ENCODE data around the gene TNRC18. TPM values are rescaled to one million over a fixed set of nuclear protein-coding genes. Genes with fewer than 3 reads are reported as not detected.
"Not testable (repeated sequence)": the region's sequence is repeated elsewhere in the genome, so short reads cannot be mapped to it uniquely, and the experiment has no call there.

TNRC18 gene
- total RNA-seq, 1 experiment from 2014 or later: 16.3 TPM

DNA sequence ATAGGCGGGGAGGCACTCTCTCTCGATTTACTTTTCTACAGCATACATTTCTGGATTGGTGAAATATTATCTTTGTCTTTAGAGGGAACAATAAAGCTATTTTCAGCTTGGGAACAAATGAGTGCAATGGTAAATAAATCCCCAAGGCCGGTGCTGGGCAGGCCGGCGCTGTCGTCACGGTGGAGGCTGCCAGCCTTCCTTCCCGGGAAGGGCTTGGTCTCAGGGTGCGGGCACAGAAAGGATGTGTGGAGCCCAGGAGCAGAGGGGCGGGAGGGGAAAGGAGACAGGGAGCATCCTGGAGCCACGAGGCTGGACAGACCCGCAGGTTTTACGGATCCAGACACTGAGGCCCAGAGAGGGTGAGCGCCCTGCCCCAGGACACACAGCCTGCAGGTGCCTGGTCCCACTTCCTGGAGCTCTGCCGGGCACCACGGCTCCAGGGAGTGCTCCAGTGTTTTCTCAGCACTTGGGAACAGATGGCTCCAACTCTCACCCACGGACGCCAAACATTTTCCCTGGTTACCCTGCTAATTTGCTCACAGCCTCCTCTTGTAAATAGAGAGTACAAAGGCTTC is 149.7 kb downstream of the TNRC18 start:
- DNase-seq (ENCODE audit: low spot score): not testable (repeated sequence)

DNA sequence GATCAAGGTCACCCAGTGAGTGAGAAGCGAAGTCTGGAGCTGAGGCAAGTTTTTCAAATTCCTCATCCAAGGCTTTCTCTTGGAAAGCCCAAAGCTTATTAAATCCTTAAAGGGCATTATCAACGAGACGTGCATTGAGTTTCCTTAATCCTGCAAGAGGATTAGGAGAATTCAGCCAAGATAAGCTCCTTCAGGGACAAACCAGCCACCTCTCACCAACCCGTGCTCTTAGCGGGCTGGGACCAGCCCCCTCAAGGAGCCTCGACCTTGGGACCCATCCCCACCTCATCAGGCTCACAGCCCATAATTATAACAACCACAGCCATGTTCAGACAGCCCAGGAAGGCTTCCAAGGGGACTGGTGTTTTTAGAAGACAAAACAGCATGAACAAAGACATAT is 152.8 kb downstream of the TNRC18 start:
- DNase-seq (ENCODE audit: low spot score): no peak

DNA sequence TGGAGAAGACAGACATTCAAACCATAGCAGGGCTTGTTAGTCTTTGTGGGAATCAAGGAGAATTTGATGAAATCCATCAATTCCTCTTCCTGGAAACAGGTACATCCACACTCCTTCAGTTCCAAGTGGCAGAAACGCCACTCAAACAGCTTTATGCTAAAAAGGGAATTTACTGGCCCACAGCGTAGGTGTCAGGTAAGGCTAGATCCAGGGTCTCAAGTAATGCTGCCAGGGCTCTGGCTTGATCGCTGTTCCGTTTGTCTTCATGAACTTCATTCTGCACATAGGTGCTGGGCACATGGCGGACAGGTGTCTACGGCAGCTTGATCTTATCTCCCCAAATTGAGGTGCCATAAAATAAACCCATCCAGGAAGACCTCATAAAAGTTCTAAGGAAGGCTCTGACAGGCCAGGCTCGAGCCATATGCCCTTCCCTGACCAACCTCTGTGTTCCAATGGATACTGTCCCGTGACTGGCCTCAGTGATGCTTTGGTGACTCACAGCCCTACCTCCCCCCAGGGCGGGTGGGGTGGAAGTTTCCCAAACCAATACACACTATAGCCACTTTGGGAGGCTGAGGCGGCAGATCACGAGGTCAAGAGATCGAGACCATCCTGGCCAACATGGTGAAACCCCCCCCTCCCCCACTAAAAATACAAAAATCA is 153.5 kb downstream of the TNRC18 start:
- not testable (repeated sequence) for DNase-seq (ENCODE audit: low spot score)

DNA sequence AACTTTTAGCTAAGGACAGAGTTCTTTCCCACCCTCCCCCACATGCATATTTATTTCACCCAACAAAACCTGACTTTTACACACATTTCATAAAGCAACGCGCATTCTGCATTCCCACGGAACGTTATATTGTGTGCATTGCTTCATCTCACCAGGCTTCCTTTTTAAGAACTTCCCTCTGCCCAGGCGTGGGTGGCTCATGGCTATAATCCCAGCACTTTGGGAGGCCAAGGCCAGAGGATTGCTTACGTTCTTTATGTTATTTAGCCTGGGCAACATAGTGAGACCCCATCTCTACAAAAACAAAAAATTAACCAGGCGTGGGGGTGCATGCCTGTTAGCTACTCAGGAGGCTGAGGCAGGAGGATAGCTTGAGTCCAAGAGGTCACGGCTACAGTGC is 155.8 kb downstream of the TNRC18 start:
- DNase-seq (ENCODE audit: low spot score): not testable (repeated sequence)

DNA sequence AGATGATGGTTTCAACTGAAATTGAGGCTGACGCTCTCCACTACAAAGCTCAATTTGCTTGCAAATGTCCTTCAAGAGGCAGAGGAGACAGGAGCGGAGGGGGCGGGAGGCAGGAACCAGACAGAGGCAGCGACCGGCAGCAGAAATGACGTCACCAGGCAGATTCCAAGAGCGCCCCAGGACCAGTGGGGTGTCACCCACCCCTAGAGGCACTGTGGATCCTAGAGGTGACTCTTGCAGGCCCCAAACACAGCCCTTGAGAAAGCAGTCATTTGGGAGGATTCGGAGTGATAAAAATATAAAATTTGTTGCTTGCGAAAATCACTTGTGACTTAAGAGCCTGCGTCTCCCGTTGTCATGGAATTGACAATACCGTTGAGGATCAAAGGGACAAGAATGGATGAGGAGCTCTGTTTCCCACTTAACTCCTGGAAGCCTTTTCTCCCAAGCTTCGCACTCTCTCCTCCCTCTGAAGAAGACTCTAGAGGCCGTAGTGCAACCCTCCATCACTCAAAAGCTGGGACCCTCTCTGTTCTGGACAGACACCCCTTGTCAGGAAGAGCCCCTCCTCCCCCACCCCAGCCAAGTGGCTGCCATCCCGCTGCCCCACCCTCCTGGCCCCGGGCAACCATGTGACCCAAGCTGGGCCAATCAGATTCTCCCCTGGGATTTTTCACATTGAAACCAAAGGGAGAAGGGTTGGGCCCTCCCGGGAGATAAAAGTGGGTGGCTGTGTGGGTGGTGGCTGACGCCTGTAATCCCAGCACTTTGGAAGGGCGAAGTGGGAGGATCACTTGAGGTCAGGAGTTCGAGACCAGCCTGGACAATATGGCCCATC is 157.2 kb downstream of the TNRC18 start:
- no peak for DNase-seq (ENCODE audit: low spot score)

DNA sequence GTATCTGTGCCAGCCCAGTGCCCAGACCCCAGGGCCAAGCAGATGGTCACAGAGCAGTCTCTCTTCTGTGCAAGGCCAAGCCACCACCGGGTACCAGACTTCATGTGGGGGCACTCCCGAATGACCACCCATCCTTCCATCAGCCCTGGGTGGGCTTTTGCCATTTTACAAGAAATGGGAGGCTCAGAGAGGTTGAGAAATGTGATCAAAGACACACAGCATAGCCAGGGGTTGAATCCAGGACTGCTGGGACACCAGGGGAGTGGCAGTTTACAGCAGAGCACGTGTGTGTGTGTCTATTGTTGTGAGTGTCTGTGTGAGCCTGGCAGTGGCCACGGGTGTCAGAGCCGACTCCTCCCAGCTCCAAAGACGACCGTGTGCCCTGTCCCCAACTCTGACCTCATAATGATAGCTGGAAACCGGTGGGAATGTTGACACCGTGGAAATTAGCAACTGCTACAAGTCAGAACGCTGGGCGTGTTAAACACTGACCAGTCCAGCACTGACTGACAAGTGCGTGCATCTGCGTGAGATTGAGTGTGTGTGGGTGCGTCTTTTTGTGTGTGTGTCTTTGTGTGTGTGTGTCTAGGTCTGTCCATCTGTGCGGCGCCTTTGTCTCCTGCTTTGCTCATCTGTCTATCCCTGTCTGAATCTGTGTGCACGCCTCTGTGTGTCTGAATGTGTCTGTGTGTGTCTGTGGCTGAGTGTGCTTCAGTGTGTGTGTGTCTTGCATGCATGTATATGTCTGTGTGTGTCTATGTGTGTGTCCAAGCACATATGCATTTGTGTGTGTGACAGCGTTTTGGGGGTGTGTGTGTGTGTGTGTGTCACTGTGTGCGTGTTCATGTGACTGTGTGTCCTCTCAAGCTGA is 158.1 kb downstream of the TNRC18 start:
- DNase-seq (ENCODE audit: low spot score): no peak

DNA sequence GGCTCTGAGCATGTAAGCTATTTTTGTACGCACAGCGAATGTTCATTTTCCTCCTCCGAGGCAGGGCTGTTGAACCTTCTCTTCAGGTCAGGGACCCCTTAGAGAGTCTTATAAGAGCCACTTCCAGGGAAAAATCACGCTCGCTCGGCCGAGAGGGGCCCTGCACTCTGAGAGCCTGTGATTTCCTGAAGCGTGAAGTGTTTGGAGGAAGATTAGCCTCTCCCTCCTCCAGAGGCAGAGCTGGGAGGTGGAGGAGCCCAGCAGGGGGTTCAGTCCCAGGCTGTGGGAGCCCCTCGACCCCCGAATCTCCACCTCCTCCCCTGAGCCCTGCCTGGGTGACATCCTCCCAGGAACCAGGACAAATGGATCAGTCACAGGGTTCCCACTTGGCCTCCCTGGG is 160.6 kb downstream of the TNRC18 start:
- not testable (repeated sequence) for DNase-seq (ENCODE audit: low spot score)

DNA sequence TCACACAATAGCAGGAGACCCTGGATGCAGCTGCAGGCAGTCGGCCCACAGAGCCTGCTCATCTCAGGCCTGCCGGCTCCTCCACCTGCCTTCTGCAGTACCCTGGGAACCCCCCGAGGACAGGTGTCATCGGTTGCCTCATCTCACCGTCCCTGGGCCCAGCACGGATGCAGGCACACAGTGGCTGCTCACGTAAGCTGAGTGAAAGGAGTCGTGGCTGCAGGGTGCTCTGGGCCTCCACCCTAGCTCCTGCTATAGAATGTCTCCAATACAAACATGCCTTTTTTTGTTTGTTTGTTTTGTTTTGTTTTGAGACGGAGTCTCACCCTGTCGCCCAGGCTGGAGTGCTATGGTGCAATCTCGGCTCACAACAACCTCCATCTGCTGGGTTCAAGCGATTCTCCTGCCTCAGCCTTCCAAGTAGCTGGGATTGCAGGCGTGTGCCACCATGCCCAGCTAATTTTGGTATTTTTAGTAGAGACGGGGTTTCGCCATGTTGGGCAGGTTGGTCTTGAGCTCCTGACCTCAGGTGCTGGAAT is 163.0 kb downstream of the TNRC18 start:
- not testable (repeated sequence) for DNase-seq (ENCODE audit: low spot score)

Other genes with a start within 250 kb of the TNRC18 start
- 72.6 and 73.3 TPM in 2 replicates for gene WIPI2, start 233.6 kb downstream of the TNRC18 start, total RNA-seq (2014; rRNA removed; shearing (Covaris generic))
- gene SLC29A4, start 140.9 kb downstream of the TNRC18 start, total RNA-seq (2014; rRNA removed; shearing (Covaris generic)): 27.4 and 44.7 TPM in 2 replicates
- 7.3 and 8.9 TPM in 2 replicates for gene FBXL18, start 90.0 kb upstream of the TNRC18 start, total RNA-seq (2014; rRNA removed; shearing (Covaris generic))
- gene ACTB, start 106.8 kb upstream of the TNRC18 start, total RNA-seq (2014; rRNA removed; shearing (Covaris generic)): 4,047 and 4,905 TPM in 2 replicates
- gene FSCN1, start 169.0 kb upstream of the TNRC18 start, total RNA-seq (2014; rRNA removed; shearing (Covaris generic)): 173 and 225 TPM in 2 replicates

Data from H4 (cell line).